Activated CD4-positive, alpha-beta T cell treated with anti-CD3 and anti-CD28 coated beads, Interleukin-2, amount 50 U/mL, for 4 hours (primary cell): ENCODE data around the gene ADGRG7.
"Not testable (repeated sequence)": the region's sequence is repeated elsewhere in the genome, so short reads cannot be mapped to it uniquely, and the experiment has no call there.

Source experiments
- DNase-seq, 2 experiments: peaks; one replicate each; pipeline ENCODE4 v3.0.0-alpha.2; 2020

The ADGRG7 gene

GRCh38 chr3:100609305-100609704 lies at the start of gene ADGRG7:
Gene ADGRG7 (plus strand): TSS chr3:100609601. CDS start chr3:100609857, 256 bp downstream.
- DNase-seq = no peak

GRCh38 chr3:100560426-100560825 lies 49.0 kb upstream of the ADGRG7 start:
- no peak for DNase-seq

- no peak for DNase-seq
Observed at GRCh38 chr3:100561459-100562158, 47.8 kb upstream of the ADGRG7 start.

GRCh38 chr3:100562224-100562857 lies 47.1 kb upstream of the ADGRG7 start:
- DNase-seq = no peak

GRCh38 chr3:100563228-100563627 lies 46.2 kb upstream of the ADGRG7 start:
- no peak for DNase-seq

GRCh38 chr3:100563652-100564211 lies 45.7 kb upstream of the ADGRG7 start:
- no peak for DNase-seq

GRCh38 chr3:100570811-100571210 lies 38.6 kb upstream of the ADGRG7 start:
- no peak for DNase-seq

- DNase-seq = no peak
Observed at GRCh38 chr3:100574536-100574935, 34.9 kb upstream of the ADGRG7 start.

- no peak for DNase-seq
Observed at GRCh38 chr3:100575704-100576103, 33.7 kb upstream of the ADGRG7 start.

GRCh38 chr3:100577382-100578008 lies 31.9 kb upstream of the ADGRG7 start:
- no peak for DNase-seq

GRCh38 chr3:100578646-100579045 lies 30.8 kb upstream of the ADGRG7 start:
- DNase-seq = no peak

GRCh38 chr3:100580147-100580546 lies 29.3 kb upstream of the ADGRG7 start:
- DNase-seq = no peak

- no peak for DNase-seq
Observed at GRCh38 chr3:100581650-100582049, 27.8 kb upstream of the ADGRG7 start.

- not testable (repeated sequence) for DNase-seq
Observed at GRCh38 chr3:100582157-100582556, 27.2 kb upstream of the ADGRG7 start.

GRCh38 chr3:100584101-100584660 lies 25.2 kb upstream of the ADGRG7 start:
- no peak for DNase-seq

- DNase-seq = no peak
Observed at GRCh38 chr3:100586832-100587231, 22.6 kb upstream of the ADGRG7 start.

GRCh38 chr3:100588251-100588650 lies 21.1 kb upstream of the ADGRG7 start:
- no peak for DNase-seq

GRCh38 chr3:100590114-100590839 lies 19.1 kb upstream of the ADGRG7 start:
- DNase-seq = peak; percentile 30 to 35

- DNase-seq = no peak
Observed at GRCh38 chr3:100590840-100591147, 18.6 kb upstream of the ADGRG7 start.

- no peak for DNase-seq
Observed at GRCh38 chr3:100591411-100591810, 18.0 kb upstream of the ADGRG7 start.

- DNase-seq = no peak
Observed at GRCh38 chr3:100600181-100601042, 9.0 kb upstream of the ADGRG7 start.
